CD4-positive, alpha-beta T cell (primary cell): ENCODE data around the gene AUTS2. TPM values are rescaled to one million over a fixed set of nuclear protein-coding genes. Genes with fewer than 3 reads are reported as not detected.

Source experiments
- ATAC-seq: fragments of 200-7000 bp; cut with Tn5 transposase; one replicate; pipeline ENCODE4 v1.10.0; 2022; ENCODE audit warnings: mild to moderate bottlenecking; ENCODE audit not compliant: poor library complexity
- CTCF ChIA-PET: fragments of 350-600 bp; sonication (Branson Sonifier 250); formaldehyde crosslinking; loops from one replicate; lab custom pipeline; 2021; ENCODE audit warnings: antibody characterized with exemption, inconsistent platforms; lab: Charles Lee
- POLR2A ChIA-PET: fragments of 350-600 bp; sonication (Branson Sonifier 250); formaldehyde crosslinking; loops from one replicate; lab custom pipeline; 2021; ENCODE audit warnings: antibody characterized with exemption, inconsistent platforms; lab: Charles Lee
- DNase-seq, 14 experiments: peaks; one replicate each; pipeline ENCODE4 v3.0.0-alpha.2; 2013 to 2020; ENCODE audit warnings: mixed read lengths in 2 of 14
- H3K27ac ChIP-seq, 2 donors: one replicate each; pipeline versions ENCODE4 v1.5.1 to v1.7.0; 2013; ENCODE audit warnings: low read length in 2 of 2, low read depth in 1 of 2, mild to moderate bottlenecking in 1 of 2
- H3K27me3 ChIP-seq, 2 experiments: 1 replicate in 1 of 2; 2 replicates in 1 of 2; pipeline versions ENCODE4 v1.6.1 to v1.7.0; 2013; ENCODE audit warnings: low read length in 2 of 2, control low read depth in 1 of 2, mild to moderate bottlenecking in 1 of 2, moderate library complexity in 1 of 2; ENCODE audit not compliant: insufficient read depth in 2 of 2, control insufficient read depth in 1 of 2
- H3K36me3 ChIP-seq: one replicate; pipeline ENCODE4 v1.6.1; 2013; ENCODE audit warnings: low read length, control low read depth; ENCODE audit not compliant: insufficient read depth
- H3K4me1 ChIP-seq: one replicate; pipeline ENCODE4 v1.6.1; 2013; ENCODE audit warnings: low read length, control low read depth; ENCODE audit not compliant: insufficient read depth
- H3K4me3 ChIP-seq: one replicate; pipeline ENCODE4 v1.5.1; 2013; ENCODE audit warnings: mild to moderate bottlenecking, low read length, moderate library complexity
- H3K9me3 ChIP-seq, 2 experiments: 1 replicate in 1 of 2; 2 replicates in 1 of 2; pipeline versions ENCODE4 v1.6.1 to v1.7.0; 2013; ENCODE audit warnings: low read length in 2 of 2, mild to moderate bottlenecking in 2 of 2, control low read depth in 1 of 2, moderate library complexity in 1 of 2; ENCODE audit not compliant: control insufficient read depth in 1 of 2, insufficient read depth in 1 of 2
- H3K27ac Mint-ChIP-seq: one replicate; pipeline ENCODE4 v1.8.0; 2020; ENCODE audit warnings: mixed read lengths
- H3K27me3 Mint-ChIP-seq: one replicate; pipeline ENCODE4 v1.8.0; 2021; ENCODE audit warnings: mixed read lengths
- H3K36me3 Mint-ChIP-seq: one replicate; pipeline ENCODE4 v1.8.0; 2021; ENCODE audit warnings: low read depth, mixed read lengths
- H3K4me1 Mint-ChIP-seq: one replicate; pipeline ENCODE4 v1.8.0; 2021; ENCODE audit warnings: low read depth, mixed read lengths
- H3K4me3 Mint-ChIP-seq: one replicate; pipeline ENCODE4 v1.8.0; 2020; ENCODE audit warnings: mild to moderate bottlenecking, mixed read lengths
- H3K9me3 Mint-ChIP-seq: one replicate; pipeline ENCODE4 v1.8.0; 2020; ENCODE audit warnings: mixed read lengths
- CTCF ChIP-seq: fragments of 200-600 bp; IDR thresholded peaks from one replicate; pipeline ENCODE4 v1.8.0; 2022; ENCODE audit warnings: antibody characterized with exemption, mild to moderate bottlenecking
- intact Hi-C, 2 experiments: fragments of 100-400 bp; cut with DNase I in 1 of 2; cut with micrococcal nuclease in 1 of 2; formaldehyde crosslinking; loops; one replicate each; pipeline versions ENCODE4 v1.15.1 to v1.9.0; 2023 to 2025; cut with DNase I, micrococcal nuclease
- total RNA-seq, 174 experiments: library from RNA in 2 of 174; stranded (reverse) in 2 of 174; gene quantifications; one replicate each; pipeline ENCODE4 v1.2.3 and lab custom pipeline; 2021 to 2026

Gene AUTS2
- total RNA-seq, 2 experiments from 2014 or later: 43.6 to 47.6 TPM

DNA sequence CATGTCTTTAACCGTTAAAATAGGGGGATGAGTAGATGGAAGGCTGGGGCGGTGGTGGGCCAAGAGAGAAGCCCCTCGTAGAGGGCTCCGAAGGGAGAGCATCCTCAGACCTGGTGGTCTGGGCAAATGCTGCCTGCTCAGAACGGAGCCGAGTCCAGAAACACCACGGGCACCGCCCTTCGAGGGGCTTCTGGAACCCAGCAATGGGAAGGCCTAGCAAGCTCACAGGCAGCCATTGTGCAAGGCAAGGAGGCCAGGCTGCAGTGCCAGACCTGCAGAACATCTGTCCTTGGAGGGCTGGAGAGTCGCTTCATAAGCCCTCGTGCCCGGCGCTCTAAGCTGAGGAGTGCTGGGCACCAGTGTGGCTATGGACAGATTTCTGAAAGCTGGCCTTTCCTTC lies 889.6 kb downstream of the AUTS2 start:
- ATAC-seq (no peak), DNase-seq (no peak)
- no peaks in the 10 kb centered on the region for H3K4me1 ChIP-seq
- H3K4me3 ChIP-seq: no peak overlapping the region
- Mint-ChIP-seq H3K4me1 (no peaks in the 10 kb centered on the region), H3K9me3 (no peaks in the 10 kb centered on the region), H3K4me3 (no peak overlapping the region), H3K36me3 (no peaks in the 10 kb centered on the region), H3K27ac (no peak overlapping the region), H3K27me3 (no peaks in the 10 kb centered on the region)
- intact Hi-C loops: no loop called here
- CTCF ChIA-PET: no interaction called here
- TF ChIP-seq CTCF: no peak
- no peaks in the 10 kb centered on the region for H3K36me3 ChIP-seq
- peaks cover 0 to 17% of the 10 kb centered on the region in 2 experiments for H3K9me3 ChIP-seq
- POLR2A ChIA-PET: no interaction called here
- no peak overlapping the region for H3K27ac ChIP-seq
- H3K27me3 ChIP-seq: no peaks in the 10 kb centered on the region

- Histone ChIP-seq H3K27ac (no peak overlapping the region), H3K9me3 (peaks cover 0 to 17% of the 10 kb centered on the region in 2 experiments), H3K4me1 (no peaks in the 10 kb centered on the region), H3K4me3 (no peak overlapping the region), H3K27me3 (no peaks in the 10 kb centered on the region), H3K36me3 (no peaks in the 10 kb centered on the region)
- ChIA-PET CTCF (no interaction called here), POLR2A (no interaction called here)
- intact Hi-C loops: no loop called here
- ATAC-seq: no peak
- Mint-ChIP-seq H3K9me3 (no peaks in the 10 kb centered on the region), H3K36me3 (no peaks in the 10 kb centered on the region), H3K4me1 (no peaks in the 10 kb centered on the region), H3K27me3 (no peaks in the 10 kb centered on the region), H3K4me3 (no peak overlapping the region), H3K27ac (no peak overlapping the region)
- no peak for DNase-seq
- no peak for TF ChIP-seq CTCF
Measured at GRCh38 chr7:70489813-70490212, 891.5 kb downstream of the AUTS2 start.

DNA sequence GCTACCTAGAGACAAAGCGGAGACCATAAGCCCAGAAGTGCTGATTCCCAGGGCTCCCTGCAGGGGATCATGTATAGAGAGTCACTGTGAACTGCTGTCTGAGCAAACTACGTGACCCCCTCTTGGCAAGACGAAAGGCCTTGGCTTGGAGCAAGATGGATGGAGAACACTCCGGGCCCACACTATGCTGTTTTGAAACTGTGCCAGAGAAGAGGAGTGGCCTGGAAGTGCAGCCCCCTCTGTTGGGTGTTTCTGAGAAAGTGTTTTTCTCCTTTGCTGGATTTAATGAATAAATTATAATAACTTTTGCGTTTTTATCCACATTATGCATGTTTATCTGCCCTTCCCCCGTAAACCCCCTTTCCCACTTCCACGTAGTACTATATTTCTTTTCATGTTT lies 894.4 kb downstream of the AUTS2 start:
- CTCF ChIA-PET: no interaction called here
- no peaks in the 10 kb centered on the region for H3K36me3 ChIP-seq
- H3K4me3 ChIP-seq: no peak overlapping the region
- no peaks in the 10 kb centered on the region for H3K27me3 ChIP-seq
- TF ChIP-seq CTCF: no peak
- H3K9me3 Mint-ChIP-seq: no peaks in the 10 kb centered on the region
- H3K4me3 Mint-ChIP-seq: no peak overlapping the region
- no peak for ATAC-seq
- H3K9me3 ChIP-seq: peaks cover 0 to 20% of the 10 kb centered on the region in 2 experiments
- no peak for DNase-seq
- H3K36me3 Mint-ChIP-seq: no peaks in the 10 kb centered on the region
- no peak overlapping the region for H3K27ac Mint-ChIP-seq
- H3K4me1 Mint-ChIP-seq: no peaks in the 10 kb centered on the region
- POLR2A ChIA-PET: no interaction called here
- no peaks in the 10 kb centered on the region for H3K27me3 Mint-ChIP-seq
- intact Hi-C loops: no loop called here
- no peaks in the 10 kb centered on the region for H3K4me1 ChIP-seq
- H3K27ac ChIP-seq: no peak overlapping the region
